Astrocyte of the cerebellum (primary cell): Measurements from ENCODE around the gene ZNF432.

ENCODE experiments used
- DNase-seq: peaks from one replicate; pipeline ENCODE4 v3.0.0-alpha.2; 2011; ENCODE audit warnings: low read depth
- H3K4me3 ChIP-seq: 2 replicates; pipeline ENCODE4 v1.5.1; 2011; ENCODE audit warnings: mild to moderate bottlenecking, low read depth, low read length, moderate library complexity
- in situ Hi-C: cut with HindIII; loops from 2 replicates; pipeline ENCODE4 v1.10.0; 2017; ENCODE audit warnings: low sequenced_read_pairs
- TF ChIP-seq, protein P1 (sequence below): IDR thresholded peaks from 2 replicates; pipeline ENCODE4 v1.5.1; 2012; ENCODE audit warnings: low read length, low read depth, moderate library complexity, mild to moderate bottlenecking; ENCODE audit errors: missing control alignments

Gene ZNF432

DNA sequence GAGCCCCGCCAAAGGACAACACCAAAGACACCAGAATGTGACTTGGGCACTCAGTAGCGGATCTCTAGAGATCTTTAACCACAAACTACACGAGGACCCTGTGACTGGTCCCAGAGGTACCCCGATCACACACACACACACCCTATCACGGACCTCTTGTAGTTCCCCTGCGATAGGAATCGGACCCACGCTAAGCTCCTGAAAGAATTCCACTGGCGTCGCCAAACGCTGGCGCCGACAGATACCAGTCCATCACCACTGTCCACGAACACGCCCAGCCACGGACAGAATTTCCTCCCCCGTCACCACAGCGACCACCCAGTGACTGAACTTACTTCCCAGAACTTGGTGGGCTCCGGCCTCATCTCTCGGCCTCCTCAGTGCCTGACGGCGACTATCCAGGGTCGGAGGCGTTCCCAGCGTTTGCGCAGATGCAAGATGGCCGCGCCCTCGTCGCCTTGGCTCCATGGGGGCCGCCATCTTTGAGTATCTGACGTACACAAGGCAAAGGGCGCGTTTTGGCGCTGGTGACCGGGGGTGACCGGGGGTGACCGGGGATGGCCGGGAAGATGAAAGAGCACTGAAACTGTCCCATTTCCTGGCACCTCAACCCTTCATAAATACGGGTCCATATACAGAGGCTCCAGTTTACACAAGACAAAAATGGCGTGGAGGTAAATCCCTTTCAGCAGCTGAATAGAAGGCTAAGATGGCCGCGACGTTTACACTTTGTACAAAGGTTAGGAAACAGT lies 40.7 kb downstream of the ZNF432 start, which contains the start of gene ZNF615:
TSS of gene ZNF615 (minus strand) at position 406 of the 752 bp plus-strand sequence. CDS start 4,500 bp downstream, outside the sequence.
- TF ChIP-seq, protein P1, sequence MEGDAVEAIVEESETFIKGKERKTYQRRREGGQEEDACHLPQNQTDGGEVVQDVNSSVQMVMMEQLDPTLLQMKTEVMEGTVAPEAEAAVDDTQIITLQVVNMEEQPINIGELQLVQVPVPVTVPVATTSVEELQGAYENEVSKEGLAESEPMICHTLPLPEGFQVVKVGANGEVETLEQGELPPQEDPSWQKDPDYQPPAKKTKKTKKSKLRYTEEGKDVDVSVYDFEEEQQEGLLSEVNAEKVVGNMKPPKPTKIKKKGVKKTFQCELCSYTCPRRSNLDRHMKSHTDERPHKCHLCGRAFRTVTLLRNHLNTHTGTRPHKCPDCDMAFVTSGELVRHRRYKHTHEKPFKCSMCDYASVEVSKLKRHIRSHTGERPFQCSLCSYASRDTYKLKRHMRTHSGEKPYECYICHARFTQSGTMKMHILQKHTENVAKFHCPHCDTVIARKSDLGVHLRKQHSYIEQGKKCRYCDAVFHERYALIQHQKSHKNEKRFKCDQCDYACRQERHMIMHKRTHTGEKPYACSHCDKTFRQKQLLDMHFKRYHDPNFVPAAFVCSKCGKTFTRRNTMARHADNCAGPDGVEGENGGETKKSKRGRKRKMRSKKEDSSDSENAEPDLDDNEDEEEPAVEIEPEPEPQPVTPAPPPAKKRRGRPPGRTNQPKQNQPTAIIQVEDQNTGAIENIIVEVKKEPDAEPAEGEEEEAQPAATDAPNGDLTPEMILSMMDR = no peak
- peak; percentile 65 for DNase-seq
- in situ Hi-C loops = no loop called here
- H3K4me3 ChIP-seq = peak within 1 kb of the TSS; percentile 89

DNA sequence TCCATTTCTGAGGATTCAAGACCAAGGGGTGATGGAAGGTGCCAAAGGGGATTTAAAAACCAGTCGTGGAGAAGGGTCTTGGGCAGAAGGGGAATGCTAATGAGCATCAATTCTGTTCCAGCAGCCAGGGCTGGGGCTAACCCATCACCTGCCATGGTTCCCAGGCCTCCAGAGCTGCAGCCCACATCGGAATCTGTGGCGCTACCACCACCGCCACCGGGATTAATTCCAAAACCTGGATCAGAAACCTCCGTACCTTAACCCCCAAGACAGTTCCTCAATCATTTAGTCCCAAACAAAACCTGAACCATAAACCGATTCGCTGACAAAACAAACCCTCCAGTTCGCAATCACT lies 41.2 kb downstream of the ZNF432 start:
- peak overlapping the region; percentile 89 for H3K4me3 ChIP-seq
- TF ChIP-seq, protein P1 = no peak
- no peak for DNase-seq
- in situ Hi-C loops = no loop called here

DNA sequence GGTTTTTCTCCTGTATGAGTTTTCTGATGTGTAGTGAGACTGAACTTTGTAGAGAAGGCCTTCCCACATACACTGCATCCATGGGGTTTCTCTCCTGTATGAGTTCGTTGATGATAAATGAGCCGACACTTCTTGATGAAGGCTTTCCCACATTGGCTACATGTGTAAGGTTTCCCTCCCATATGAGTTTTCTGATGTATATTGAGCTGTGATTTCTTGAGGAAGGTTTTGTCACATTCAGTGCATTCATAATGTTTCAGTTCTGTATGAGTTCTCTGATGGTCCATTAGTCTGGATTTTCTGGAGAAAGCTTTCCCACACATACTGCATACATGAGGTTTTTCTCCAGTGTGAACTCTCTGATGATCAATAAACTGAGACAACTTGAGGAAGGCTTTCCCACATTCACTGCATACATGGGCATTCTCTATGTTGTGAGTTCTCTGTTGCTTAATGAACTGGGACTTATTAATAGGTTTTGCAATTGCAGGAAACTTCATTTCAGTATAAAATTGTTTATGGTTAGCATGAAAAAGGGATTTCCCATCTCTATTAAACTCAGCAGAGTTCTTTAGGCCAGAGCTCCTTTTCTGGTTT lies 54.5 kb downstream of the ZNF432 start:
- DNase-seq = no peak
- in situ Hi-C loops = no loop called here
- TF ChIP-seq, protein P1 = no peak
- no peak overlapping the region for H3K4me3 ChIP-seq

DNA sequence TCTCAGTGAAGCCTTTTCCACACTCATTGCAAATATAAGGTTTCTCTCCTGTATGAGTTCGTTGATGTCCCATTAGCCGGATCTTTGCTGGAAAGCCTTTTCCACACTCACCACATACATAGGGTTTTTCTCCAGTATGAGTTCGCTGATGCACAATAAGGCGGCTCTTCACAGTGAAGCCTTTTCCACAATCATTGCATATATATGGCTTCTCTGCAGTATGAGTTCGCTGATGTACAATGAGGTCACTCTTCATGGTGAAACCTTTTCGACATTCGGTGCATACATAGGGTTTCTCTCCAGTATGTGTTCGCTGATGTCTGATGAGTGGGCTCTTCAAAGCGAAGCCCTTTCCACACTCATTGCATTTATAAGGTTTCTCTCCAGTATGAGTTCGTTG lies 55.2 kb downstream of the ZNF432 start:
- TF ChIP-seq, protein P1 = no peak
- in situ Hi-C loops = no loop called here
- H3K4me3 ChIP-seq = no peak overlapping the region
- DNase-seq = no peak

DNA sequence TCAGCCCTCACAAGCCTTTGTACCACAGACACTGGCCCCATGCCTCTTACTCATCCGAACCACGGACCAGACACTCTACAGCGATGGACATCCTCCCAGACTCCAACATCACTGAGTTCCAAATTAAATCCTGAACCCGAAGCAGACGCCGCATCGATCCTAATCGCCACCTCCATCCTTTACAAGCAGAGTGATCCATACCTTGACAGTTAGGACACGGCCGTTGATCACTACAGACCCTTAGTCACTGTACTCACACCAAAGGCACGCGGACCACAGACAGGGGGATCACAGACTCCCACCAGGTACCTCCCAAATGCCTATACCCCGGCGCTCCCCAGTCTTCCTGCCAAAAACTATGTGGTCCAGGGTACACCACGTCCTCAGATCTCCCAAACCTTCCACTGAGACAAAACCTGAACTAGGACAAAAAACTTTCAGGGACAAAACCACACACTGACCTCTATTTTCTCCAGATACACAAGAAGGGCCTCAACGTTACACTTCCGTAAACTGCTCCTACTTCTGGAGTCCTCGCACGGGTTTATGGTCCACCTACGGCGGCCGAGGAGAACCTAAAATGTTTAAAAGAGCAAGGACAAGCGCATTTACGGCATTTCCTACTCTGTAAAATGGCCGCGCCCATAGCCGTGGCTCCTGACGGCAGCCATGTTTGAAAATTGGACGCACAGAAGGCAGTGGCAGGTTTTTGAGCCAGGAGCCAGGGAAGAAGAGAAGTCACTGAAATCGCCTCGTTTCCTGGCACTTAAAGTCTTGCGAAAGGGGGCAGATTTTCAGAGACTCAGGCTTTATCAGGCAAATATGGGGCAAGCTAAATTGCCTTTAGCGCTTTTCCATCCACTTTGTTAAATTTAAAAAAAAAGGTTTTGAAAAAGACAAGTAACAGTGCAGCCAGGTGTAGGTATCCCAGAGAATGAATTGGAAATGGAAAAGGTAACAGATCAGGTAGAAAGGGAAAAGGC lies 62.0 kb downstream of the ZNF432 start, which contains the start of gene ZNF350:
TSS of gene ZNF350 (minus strand) at position 532 of the 983 bp plus-strand sequence. CDS start 12,480 bp downstream, outside the sequence.
- in situ Hi-C loops = no loop called here
- TF ChIP-seq, protein P1 = no peak
- peak; percentile 90 for DNase-seq
- H3K4me3 ChIP-seq = peak within 1 kb of the TSS; percentile 65

DNA sequence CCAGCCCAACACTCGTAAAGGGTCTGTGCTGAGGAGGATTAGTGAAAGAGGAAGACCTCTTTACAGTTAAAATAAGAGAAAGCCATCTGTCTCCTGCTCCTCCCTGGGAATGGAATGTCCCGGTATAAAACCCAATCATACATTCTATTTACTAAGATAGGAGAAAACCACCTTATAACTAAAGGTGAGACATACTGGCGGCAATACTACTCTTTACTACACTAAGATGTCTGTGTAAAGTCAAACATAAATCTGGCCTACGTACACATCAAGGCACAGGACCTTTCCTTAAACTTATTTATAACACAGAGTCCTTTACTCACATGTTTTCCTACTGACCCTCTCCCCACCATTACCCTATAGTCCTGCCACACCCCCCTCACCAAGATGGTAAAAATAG lies 65.3 kb downstream of the ZNF432 start:
- TF ChIP-seq, protein P1 = no peak
- no peak overlapping the region for H3K4me3 ChIP-seq
- in situ Hi-C loops = no loop called here
- DNase-seq = no peak
